Bronchial smooth muscle cell (primary cell): ENCODE data around the gene PHETA2. TPM values are rescaled to one million over a fixed set of nuclear protein-coding genes. Genes with fewer than 3 reads are reported as not detected.

Source experiments
- total RNA-seq: library from RNA; depleted of rRNA; stranded (reverse); fragments of >200 nt; gene quantifications from 2 replicates; pipeline ENCODE4 v1.2.1, GENCODE V29; 2014

PHETA2 gene
- total RNA-seq: 10.4 and 20.0 TPM in 2 replicates

GRCh38 chr22:42074132-42074811 lies at the start of gene PHETA2:
PHETA2 (plus strand) TSS chr22:42074248; CDS start chr22:42077294, 3,046 bp downstream.

GRCh38 chr22:42070517-42071422 lies 3.3 kb upstream of the PHETA2 start, which contains the start of gene NAGA:
NAGA (minus strand) TSS chr22:42070812; CDS start chr22:42070297, 515 bp downstream.

GRCh38 chr22:42079319-42080251 lies 5.5 kb downstream of the PHETA2 start, which contains the start of gene SMDT1:
SMDT1 (plus strand) TSS chr22:42079700; CDS start chr22:42079769, 69 bp downstream.

GRCh38 chr22:42090596-42091454 lies 16.8 kb downstream of the PHETA2 start, which contains the start of gene NDUFA6:
NDUFA6 (minus strand) TSS chr22:42090772; CDS start chr22:42090744, 28 bp downstream.

Other genes starting within 250 kb of the PHETA2 start
- gene SREBF2, start 241.1 kb upstream of the PHETA2 start, total RNA-seq: 39.7 and 53.0 TPM in 2 replicates
- gene SHISA8, start 159.2 kb upstream of the PHETA2 start, total RNA-seq: not detected in 2 replicates
- under 0.01 TPM in 1 of 2 replicates, not detected in the other for gene TNFRSF13C, start 147.4 kb upstream of the PHETA2 start, total RNA-seq
- gene CENPM, start 127.1 kb upstream of the PHETA2 start, total RNA-seq: 1.9 and 3.9 TPM in 2 replicates
- gene SEPTIN3, start 104.8 kb upstream of the PHETA2 start, total RNA-seq: under 0.01 and 0.26 TPM in 2 replicates
- 0.16 and 0.77 TPM in 2 replicates for gene WBP2NL, start 75.5 kb upstream of the PHETA2 start, total RNA-seq
- gene NAGA, start 3.4 kb upstream of the PHETA2 start, total RNA-seq: 30.9 and 43.1 TPM in 2 replicates
- 12.3 and 12.8 TPM in 2 replicates for gene SMDT1, start 5.5 kb downstream of the PHETA2 start, total RNA-seq
- 72.2 and 94.8 TPM in 2 replicates for gene NDUFA6, start 16.5 kb downstream of the PHETA2 start, total RNA-seq
- gene CYP2D6, start 56.6 kb downstream of the PHETA2 start, total RNA-seq: 0.16 and 0.60 TPM in 2 replicates
- 13.6 and 14.5 TPM in 2 replicates for gene TCF20, start 196.4 kb downstream of the PHETA2 start, total RNA-seq